Spleen (tissue), 11 donors: Measurements from ENCODE around the gene KDM6B. TPM values are rescaled to one million over a fixed set of nuclear protein-coding genes. Genes with fewer than 3 reads are reported as not detected.

ENCODE experiments used
- DNase-seq: peaks from one replicate; pipeline ENCODE4 v3.0.0-alpha.2; 2020
- H3K27ac ChIP-seq, 8 donors: fragments of 200-600 bp; sonication (generic) in 7 of 8; 1 replicate in 4 of 8; 2 replicates in 4 of 8; pipeline versions ENCODE4 v1.5.0 to v1.8.0; 2016 to 2021; ENCODE audit warnings: inconsistent platforms in 4 of 8, mild to moderate bottlenecking in 4 of 8, moderate library complexity in 1 of 8
- H3K27me3 ChIP-seq, 7 donors: fragments of 200-600 bp; sonication (generic) in 6 of 7; replicated peaks in 1 of 7; 1 replicate in 4 of 7; 2 replicates in 3 of 7; pipeline versions ENCODE4 v1.5.0 to v1.8.0; 2016 to 2021; ENCODE audit warnings: inconsistent platforms in 3 of 7, mild to moderate bottlenecking in 1 of 7
- H3K36me3 ChIP-seq, 6 donors: fragments of 200-600 bp; sonication (generic) in 5 of 6; 1 replicate in 4 of 6; 2 replicates in 2 of 6; pipeline versions ENCODE4 v1.5.0 to v1.8.0; 2016 to 2021; ENCODE audit warnings: inconsistent platforms in 2 of 6
- H3K4me1 ChIP-seq, 6 donors: fragments of 200-600 bp; sonication (generic) in 5 of 6; 1 replicate in 3 of 6; 2 replicates in 3 of 6; pipeline versions ENCODE4 v1.5.0 to v1.8.0; 2016 to 2021; ENCODE audit warnings: inconsistent platforms in 3 of 6
- H3K4me3 ChIP-seq, 8 donors: fragments of 200-600 bp; sonication (generic) in 7 of 8; 1 replicate in 4 of 8; 2 replicates in 4 of 8; pipeline versions ENCODE4 v1.5.0 to v1.8.0; 2016 to 2021; ENCODE audit warnings: inconsistent platforms in 4 of 8, mild to moderate bottlenecking in 4 of 8, moderate library complexity in 2 of 8
- H3K9me3 ChIP-seq, 8 donors: fragments of 200-600 bp; sonication (generic) in 7 of 8; 1 replicate in 4 of 8; 2 replicates in 4 of 8; pipeline versions ENCODE4 v1.5.0 to v1.8.0; 2016 to 2021; ENCODE audit warnings: inconsistent platforms in 4 of 8
- POLR2A ChIP-seq, 3 donors: fragments of 450-650 bp; IDR thresholded peaks; one replicate each; pipeline ENCODE4 v1.5.1; 2017; ENCODE audit warnings: antibody characterized with exemption in 3 of 3, mild to moderate bottlenecking in 1 of 3
- POLR2AphosphoS5 ChIP-seq, 3 donors: sonication (generic); formaldehyde crosslinking; IDR thresholded peaks; one replicate each; pipeline ENCODE4 v1.5.1; 2017; ENCODE audit warnings: antibody characterized with exemption in 3 of 3
- WGBS, 5 donors: extraction: QIAGEN DNeasy Blood & Tissue Kit in 3 of 5; methylation state at CpG; one replicate each; pipeline versions ENCODE4 v1.1.5 to v1.1.7; 2013 to 2018; 5-methylcytosine and 5-hydroxymethylcytosine counted together
- intact Hi-C: fragments of 100-400 bp; cut with DNase I; formaldehyde crosslinking; loops from one replicate; pipeline ENCODE4 v1.15.0; 2023; ENCODE audit warnings: low total_unique reads
- polyA plus RNA-seq, 3 donors: library from polyadenylated mRNA; stranded (reverse); fragments of 200-250 nt; gene quantifications; one replicate each; pipeline ENCODE4 v1.2.1, GENCODE V29; 2013
- total RNA-seq, 7 donors: library from RNA; depleted of rRNA in 3 of 7; stranded (reverse); fragments of >200 nt in 3 of 7; fragmentation: NEBNext Ultra II Directional in 4 of 7; extraction: Animal tissue kit (Norgen Biotek cat#: 25700) in 4 of 7; gene quantifications; one replicate each; pipeline versions ENCODE4 v1.1.0 to v1.2.1, GENCODE V29; 2016 to 2021
- TF ChIP-seq, protein P1 (sequence below), 11 experiments: fragments of 200-600 bp in 7 of 11; fragments of 450-650 bp in 4 of 11; sonication (generic) in 4 of 11; IDR thresholded peaks in 8 of 11; conservative IDR thresholded peaks in 3 of 11; 1 replicate in 7 of 11; 2 replicates in 4 of 11; pipeline versions ENCODE4 v1.4.0 to v1.8.0; 2016 to 2021; ENCODE audit warnings: antibody characterized with exemption in 11 of 11, inconsistent platforms in 4 of 11, mild to moderate bottlenecking in 1 of 11
- donor health status: healthy with polysubstance abuse.
- donor health status: DM: no; HTN: no; CAD: no; lungs with moderate emphysema.
- donor health status: DM: no; HTN: no; CAD: no.
- donor health status: Bipolar disorder and iron deficiency.
- donor health status: healthy.
- donor health status: DM: no; HTN: no; CAD: no.
- donor health status: DM: yes; HTN: yes; CAD: no.

The KDM6B gene
- total and polyA plus RNA-seq, 10 donors: 2.9 to 110 (median 48.8) TPM

DNA sequence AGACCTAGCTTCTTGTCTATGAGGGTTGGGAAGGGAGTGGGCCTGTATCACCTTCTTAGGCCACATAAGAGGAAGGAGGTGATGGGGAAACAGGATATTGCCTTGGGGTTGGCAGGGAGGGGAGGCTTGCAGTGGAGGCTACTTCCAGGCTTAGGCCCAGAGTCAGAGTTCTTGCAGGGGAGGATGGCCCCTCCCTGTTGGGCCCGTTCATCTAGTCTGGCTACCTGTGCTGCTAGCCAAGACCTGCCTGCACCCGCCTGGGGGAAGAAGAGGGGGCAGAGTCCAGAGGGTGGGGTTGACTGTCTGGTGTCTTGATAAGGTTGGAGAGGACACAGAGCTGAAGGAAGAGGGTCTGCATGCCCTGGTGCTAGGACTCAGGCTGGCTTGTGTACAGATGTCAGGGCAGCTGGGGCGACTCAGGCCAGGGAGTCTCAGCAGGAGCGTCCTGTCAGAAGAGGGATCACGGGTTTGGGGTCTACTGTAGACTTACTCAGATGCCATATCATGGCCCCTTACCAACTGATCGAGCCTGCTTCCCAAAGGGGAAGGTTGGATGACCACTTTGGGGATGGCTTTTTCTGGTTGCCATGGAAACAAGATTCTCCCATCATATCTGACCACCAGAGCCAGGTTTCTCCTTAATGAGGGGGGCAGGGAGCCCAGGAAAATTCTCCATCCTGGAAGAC lies 5.3 kb downstream of the KDM6B start:
- Histone ChIP-seq H3K36me3 (peaks cover 0 to 17% (median 0%) of the 10 kb centered on the region in 6 donors), H3K27ac (peak overlapping the region; percentile 53 to 100 (median 96)), H3K27me3 (no peaks in the 10 kb centered on the region), H3K9me3 (no peaks in the 10 kb centered on the region), H3K4me3 (peak overlapping the region in 6 of 8 donors; percentile 7 to 86 (median 76)), H3K4me1 (peaks cover 39 to 89% (median 60%) of the 10 kb centered on the region in 6 donors)
- 52 to 73% (median 60%) methylated on average over 4 to 6 of the region's 6 CpGs for WGBS, 5 donors
- TF ChIP-seq, protein P1, sequence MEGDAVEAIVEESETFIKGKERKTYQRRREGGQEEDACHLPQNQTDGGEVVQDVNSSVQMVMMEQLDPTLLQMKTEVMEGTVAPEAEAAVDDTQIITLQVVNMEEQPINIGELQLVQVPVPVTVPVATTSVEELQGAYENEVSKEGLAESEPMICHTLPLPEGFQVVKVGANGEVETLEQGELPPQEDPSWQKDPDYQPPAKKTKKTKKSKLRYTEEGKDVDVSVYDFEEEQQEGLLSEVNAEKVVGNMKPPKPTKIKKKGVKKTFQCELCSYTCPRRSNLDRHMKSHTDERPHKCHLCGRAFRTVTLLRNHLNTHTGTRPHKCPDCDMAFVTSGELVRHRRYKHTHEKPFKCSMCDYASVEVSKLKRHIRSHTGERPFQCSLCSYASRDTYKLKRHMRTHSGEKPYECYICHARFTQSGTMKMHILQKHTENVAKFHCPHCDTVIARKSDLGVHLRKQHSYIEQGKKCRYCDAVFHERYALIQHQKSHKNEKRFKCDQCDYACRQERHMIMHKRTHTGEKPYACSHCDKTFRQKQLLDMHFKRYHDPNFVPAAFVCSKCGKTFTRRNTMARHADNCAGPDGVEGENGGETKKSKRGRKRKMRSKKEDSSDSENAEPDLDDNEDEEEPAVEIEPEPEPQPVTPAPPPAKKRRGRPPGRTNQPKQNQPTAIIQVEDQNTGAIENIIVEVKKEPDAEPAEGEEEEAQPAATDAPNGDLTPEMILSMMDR (IDR thresholded peaks at IDR 0.05 in 8 of 11, conservative IDR thresholded peaks at IDR 0.05 in 3 of 11): no peak
- no peak for TF ChIP-seq POLR2A (IDR thresholded peaks at IDR 0.05)
- TF ChIP-seq POLR2AphosphoS5 (IDR thresholded peaks at IDR 0.05): peak; percentile 22 to 72 (median 42)
- DNase-seq: peak; percentile 87
- intact Hi-C loops: no loop called here

DNA sequence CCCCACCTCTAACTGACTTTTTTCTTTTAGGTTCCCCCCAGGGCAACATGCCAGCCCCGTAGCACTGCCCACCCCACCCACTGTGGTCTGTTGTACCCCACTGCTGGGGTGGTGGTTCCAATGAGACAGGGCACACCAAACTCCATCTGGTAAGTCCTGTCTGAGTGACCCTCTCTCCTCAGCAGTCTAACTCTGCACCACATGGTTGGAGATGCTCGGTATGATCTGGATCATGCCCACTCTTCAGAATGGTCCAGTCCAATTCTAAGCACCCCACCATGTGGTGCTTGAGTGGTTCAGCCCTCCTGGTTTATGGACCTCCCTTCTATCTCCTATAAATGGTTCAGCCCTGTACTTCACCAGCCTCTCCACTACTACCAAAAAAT lies 5.9 kb downstream of the KDM6B start:
- H3K4me1 ChIP-seq: peaks cover 39 to 88% (median 61%) of the 10 kb centered on the region in 6 donors
- 54 to 79% (median 71%) methylated on average over 2 of the region's 2 CpGs for WGBS, 5 donors
- H3K4me3 ChIP-seq: peak overlapping the region in 5 of 8 donors; percentile 13 to 86 (median 80)
- H3K36me3 ChIP-seq: peaks cover 0 to 17% (median 0%) of the 10 kb centered on the region in 6 donors
- TF ChIP-seq, protein P1 (IDR thresholded peaks at IDR 0.05 in 8 of 11, conservative IDR thresholded peaks at IDR 0.05 in 3 of 11): no peak
- no peak for TF ChIP-seq POLR2A (IDR thresholded peaks at IDR 0.05)
- intact Hi-C loops: no loop called here
- no peaks in the 10 kb centered on the region for H3K27me3 ChIP-seq
- DNase-seq: no peak
- peak overlapping the region in 7 of 8 donors; percentile 75 to 100 (median 97) for H3K27ac ChIP-seq
- H3K9me3 ChIP-seq: no peaks in the 10 kb centered on the region

DNA sequence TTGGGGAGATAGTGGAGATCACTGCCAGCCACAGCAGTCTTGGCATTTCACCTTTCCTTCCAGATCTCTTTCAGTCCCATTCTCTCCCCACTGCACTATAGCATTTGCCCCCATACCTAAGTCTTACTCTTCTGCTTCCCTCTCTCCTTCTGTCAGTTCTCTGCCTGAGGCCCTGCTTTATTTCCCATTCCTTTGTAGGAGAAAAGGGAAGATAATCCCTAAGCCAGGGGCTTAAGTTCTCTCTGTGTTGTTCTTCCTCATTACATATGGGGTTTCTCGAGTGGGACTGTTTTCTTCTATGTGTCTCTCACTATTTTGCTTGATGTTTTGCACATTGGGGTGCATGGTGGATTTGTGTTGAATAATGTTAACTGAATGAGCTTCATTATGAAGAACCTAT lies 6.4 kb downstream of the KDM6B start:
- Histone ChIP-seq H3K36me3 (peaks cover 0 to 22% (median 4%) of the 10 kb centered on the region in 6 donors), H3K4me1 (peaks cover 44 to 90% (median 67%) of the 10 kb centered on the region in 6 donors), H3K9me3 (no peaks in the 10 kb centered on the region), H3K4me3 (peak overlapping the region in 4 of 8 donors; percentile 72 to 86 (median 82)), H3K27me3 (no peaks in the 10 kb centered on the region), H3K27ac (peak overlapping the region in 7 of 8 donors; percentile 95 to 100 (median 97))
- WGBS, 5 donors: 26 to 44% (median 43%) methylated on average over 1 of the region's 1 CpG
- intact Hi-C loops: no loop called here
- no peak for DNase-seq
- no peak for TF ChIP-seq POLR2AphosphoS5 (IDR thresholded peaks at IDR 0.05)
- no peak for TF ChIP-seq POLR2A (IDR thresholded peaks at IDR 0.05)
- TF ChIP-seq, protein P1 (IDR thresholded peaks at IDR 0.05 in 8 of 11, conservative IDR thresholded peaks at IDR 0.05 in 3 of 11): no peak

DNA sequence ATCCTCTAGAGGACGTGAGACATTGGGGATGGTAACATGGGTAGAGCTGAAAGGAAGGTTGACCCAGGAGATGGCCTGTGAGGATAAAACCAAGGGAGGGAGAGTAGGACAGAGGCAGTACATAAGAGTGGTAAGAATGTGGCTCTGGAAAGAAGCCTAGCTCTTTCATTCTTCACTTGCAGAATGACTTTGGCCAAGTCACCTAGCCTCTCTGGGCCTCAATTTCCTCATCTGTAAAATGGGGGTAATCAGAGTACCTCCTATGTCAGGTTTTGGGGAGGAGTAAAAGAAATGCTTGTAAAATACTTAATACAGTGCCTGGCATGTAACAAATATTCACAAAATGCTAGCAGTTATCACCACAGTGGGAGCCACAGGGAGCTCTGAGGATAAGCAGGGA lies 6.9 kb downstream of the KDM6B start:
- Histone ChIP-seq H3K9me3 (no peaks in the 10 kb centered on the region), H3K27me3 (no peaks in the 10 kb centered on the region), H3K4me1 (peaks cover 49 to 91% (median 70%) of the 10 kb centered on the region in 6 donors), H3K36me3 (peaks cover 0 to 26% (median 8%) of the 10 kb centered on the region in 6 donors), H3K4me3 (peak overlapping the region in 7 of 8 donors; percentile 68 to 91 (median 74)), H3K27ac (peak overlapping the region; percentile 92 to 100 (median 97))
- intact Hi-C loops: no loop called here
- DNase-seq: no peak
- TF ChIP-seq, protein P1 (IDR thresholded peaks at IDR 0.05 in 8 of 11, conservative IDR thresholded peaks at IDR 0.05 in 3 of 11): no peak
- no peak for TF ChIP-seq POLR2A (IDR thresholded peaks at IDR 0.05)
- no peak for TF ChIP-seq POLR2AphosphoS5 (IDR thresholded peaks at IDR 0.05)
- 61 to 80% (median 68%) methylated on average over 1 of the region's 1 CpG for WGBS, 5 donors
